GM12892 (cell line): Measurements from ENCODE around the gene SNX19.

ENCODE experiments used
- DNase-seq: peaks from one replicate; pipeline ENCODE4 v3.0.0; 2011; ENCODE audit not compliant: insufficient read length
- FAIRE-seq: peaks from 2 replicates; lab custom pipeline; 2011; peaks lifted over from hg19 to GRCh38; lab: Jason Lieb, UNC
- POLR2A ChIP-seq: IDR thresholded peaks from 2 replicates; pipeline ENCODE4 v1.6.1; 2011; ENCODE audit warnings: low read depth, low read length, control low read depth
- POLR2AphosphoS5 ChIP-seq: IDR thresholded peaks from 2 replicates; pipeline ENCODE4 v1.6.1; 2011; ENCODE audit warnings: low read depth, low read length, control low read depth
- TAF1 ChIP-seq: IDR thresholded peaks from 2 replicates; pipeline ENCODE4 v1.6.1; 2011; ENCODE audit warnings: low read depth, mild to moderate bottlenecking, control low read depth, low read length, borderline replicate concordance

Gene SNX19

GRCh38 chr11:130850185-130850944, 65.9 kb downstream of the SNX19 start:
- no peak for FAIRE-seq
- DNase-seq = no peak
- TF ChIP-seq TAF1 = no peak
- no peak for TF ChIP-seq POLR2A
- no peak for TF ChIP-seq POLR2AphosphoS5

DNA sequence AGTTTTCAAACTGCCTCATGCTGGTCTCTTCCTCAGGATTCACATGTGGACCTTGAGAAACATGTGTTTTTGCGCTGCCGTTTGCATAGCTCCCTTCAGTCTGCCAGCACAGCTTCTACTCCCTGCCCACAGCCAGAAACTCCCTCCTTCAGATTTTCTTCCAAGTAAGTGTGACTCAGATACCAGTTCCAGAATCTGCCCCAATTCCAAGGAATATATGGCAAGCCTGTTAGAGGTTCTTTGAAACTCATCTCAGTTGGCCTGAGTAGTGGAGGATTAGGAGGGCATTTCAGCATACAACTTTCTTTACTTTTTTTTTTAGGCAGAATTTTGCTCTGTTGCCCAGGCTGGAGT, 67.1 kb downstream of the SNX19 start:
- DNase-seq (no peak), FAIRE-seq (no peak)
- TF ChIP-seq POLR2A (no peak), TAF1 (no peak), POLR2AphosphoS5 (no peak)

DNA sequence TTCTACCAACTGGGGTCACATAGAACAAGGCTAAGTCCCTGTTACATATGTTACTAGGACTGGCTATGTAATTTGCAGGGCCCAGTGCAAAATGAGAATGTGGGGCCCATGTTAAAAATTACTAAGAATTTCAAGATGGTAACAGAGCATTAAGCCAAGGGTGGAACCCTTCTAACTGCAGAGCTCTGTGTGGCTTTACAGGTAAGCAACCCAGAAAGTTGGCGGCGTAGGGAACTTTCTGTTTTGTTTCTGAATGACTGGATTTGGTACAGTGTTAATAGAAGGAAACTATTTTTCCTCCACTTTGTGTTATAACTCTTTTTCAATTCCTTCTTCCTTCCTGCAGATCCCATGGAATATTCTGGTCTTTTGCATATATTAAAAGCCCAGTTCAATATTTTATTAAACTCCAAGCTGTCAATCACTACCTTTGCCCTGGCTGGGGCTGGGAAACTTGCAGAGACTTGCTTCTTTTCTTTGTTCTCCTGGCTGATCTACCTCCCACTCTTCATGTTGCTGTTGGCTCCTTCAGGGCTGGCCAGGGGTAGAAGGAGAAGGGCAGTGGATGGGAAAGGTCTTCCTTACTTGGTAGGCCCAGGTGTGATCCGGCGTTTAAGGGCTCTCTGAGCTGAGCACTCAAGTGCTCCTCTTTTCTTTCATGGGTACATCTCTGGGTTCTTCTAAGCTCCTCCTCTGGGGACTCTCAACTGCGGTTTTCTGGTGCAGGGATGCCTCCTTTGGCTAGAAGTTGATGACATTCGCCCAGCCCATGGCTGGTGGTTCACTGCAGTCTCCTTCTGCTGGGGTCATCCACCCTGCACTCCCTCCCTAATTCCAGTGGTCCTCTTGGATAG, 67.7 kb downstream of the SNX19 start:
- TF ChIP-seq POLR2A (no peak), POLR2AphosphoS5 (no peak), TAF1 (no peak)
- FAIRE-seq = no peak
- no peak for DNase-seq

GRCh38 chr11:130847517-130847916, 68.8 kb downstream of the SNX19 start:
- TF ChIP-seq POLR2AphosphoS5 = no peak
- no peak for TF ChIP-seq POLR2A
- TF ChIP-seq TAF1 = no peak
- FAIRE-seq = no peak
- no peak for DNase-seq

- DNase-seq = no peak
- TF ChIP-seq POLR2A (no peak), POLR2AphosphoS5 (no peak), TAF1 (no peak)
- FAIRE-seq = no peak
Observed at GRCh38 chr11:130846606-130847005, 69.7 kb downstream of the SNX19 start.

- DNase-seq = no peak
Observed at GRCh38 chr11:130842001-130842400, 74.3 kb downstream of the SNX19 start.

GRCh38 chr11:130840679-130841078, 75.6 kb downstream of the SNX19 start:
- FAIRE-seq (no peak), DNase-seq (no peak)
- TF ChIP-seq POLR2A = no peak
- TF ChIP-seq POLR2AphosphoS5 = no peak
- TF ChIP-seq TAF1 = no peak

More at GRCh38 chr11:130842001-130842400, 74.3 kb downstream of the SNX19 start:
- FAIRE-seq = no peak
- no peak for TF ChIP-seq POLR2AphosphoS5
- TF ChIP-seq TAF1 = no peak
- no peak for TF ChIP-seq POLR2A

- FAIRE-seq (no peak), DNase-seq (no peak)
- TF ChIP-seq POLR2A (no peak), TAF1 (no peak), POLR2AphosphoS5 (no peak)
Observed at GRCh38 chr11:130839981-130840666, 76.2 kb downstream of the SNX19 start.

- no peak for DNase-seq
- TF ChIP-seq POLR2AphosphoS5 = no peak
- TF ChIP-seq POLR2A = no peak
- TF ChIP-seq TAF1 = no peak
- FAIRE-seq = no peak
Observed at GRCh38 chr11:130837194-130837593, 79.1 kb downstream of the SNX19 start.

- FAIRE-seq = no peak
- no peak for DNase-seq
- TF ChIP-seq POLR2AphosphoS5 (no peak), TAF1 (no peak), POLR2A (no peak)
Observed at GRCh38 chr11:130834886-130835285, 81.4 kb downstream of the SNX19 start.
